PFSK-1 (cell line): ENCODE results near the gene CCR5AS.

Experiments
- FOXP2 ChIP-seq: optimal IDR thresholded peaks from 2 replicates; pipeline ENCODE3; 2011; ENCODE audit warnings: borderline replicate concordance, control low read depth, inconsistent platforms; ENCODE audit not compliant: insufficient read depth; ENCODE audit errors: extremely low read length, extremely low read depth
- POLR2AphosphoS5 ChIP-seq: IDR thresholded peaks from 2 replicates; pipeline ENCODE4 v1.6.1; 2012; ENCODE audit warnings: low read depth, mild to moderate bottlenecking, control low read depth, low read length, moderate library complexity
- REST ChIP-seq, 2 experiments: IDR thresholded peaks; 2 replicates each; pipeline versions ENCODE4 v1.6.1 to v1.8.0; 2011 to 2012; ENCODE audit warnings: low read depth in 2 of 2, low read length in 2 of 2, control low read depth in 1 of 2, inconsistent platforms in 1 of 2, mild to moderate bottlenecking in 1 of 2, moderate library complexity in 1 of 2; ENCODE audit not compliant: insufficient read depth in 1 of 2
- SIN3A ChIP-seq: IDR thresholded peaks from 2 replicates; pipeline ENCODE4 v1.6.1; 2012; ENCODE audit warnings: mild to moderate bottlenecking, low read length, moderate library complexity, borderline replicate concordance; ENCODE audit not compliant: insufficient read depth
- TAF1 ChIP-seq: IDR thresholded peaks from 2 replicates; pipeline ENCODE4 v1.6.1; 2012; ENCODE audit warnings: low read length, control low read depth, borderline replicate concordance; ENCODE audit not compliant: insufficient read depth

- no peak for TF ChIP-seq TAF1
- no peak for TF ChIP-seq POLR2AphosphoS5
- no peak for TF ChIP-seq REST (IDR thresholded peaks at IDR 0.05; ENCODE audit: insufficient read depth in 1 of 2, low read depth in 2 of 2, low read length in 2 of 2)
- TF ChIP-seq SIN3A: no peak
- no peak for TF ChIP-seq FOXP2
Observed at GRCh38 chr3:46413951-46414350, 7.1 kb upstream of the CCR5AS start.
